ENCODE data around the gene CHCHD6.

CHCHD6 gene

GRCh38 chr3:126721246-126721645, 17.2 kb downstream of the CHCHD6 start:
- Histone ChIP-seq H4K20me1 (ENCODE audit: insufficient read depth, low read length) (peaks cover 42% of the 10 kb centered on the region), H3K27ac (ENCODE audit: low read length) (no peak overlapping the region), H3K36me3 (ENCODE audit: insufficient read depth, low read length) (peaks cover 13% of the 10 kb centered on the region; the same call in 1 of the 2 replicates), H3K79me2 (ENCODE audit: insufficient read depth, low read length) (peaks cover 55% of the 10 kb centered on the region), H3K9ac (ENCODE audit: low read depth, low read length) (no peak overlapping the region), H3K9me3 (ENCODE audit: insufficient read depth, low read length, severe bottlenecking) (peaks cover 15% of the 10 kb centered on the region), H3K4me3 (ENCODE audit: low read depth in 1 of 2, low read length in 2 of 2) (no peak overlapping the region), H3K4me1 (ENCODE audit: insufficient read depth, low read length) (no peaks in the 10 kb centered on the region), H2AFZ (ENCODE audit: low read depth, low read length) (no peak overlapping the region), H3K27me3 (ENCODE audit: insufficient read depth, low read length, poor library complexity) (no peaks in the 10 kb centered on the region), H3K4me2 (ENCODE audit: insufficient read depth, low read length) (no peak overlapping the region)
- TF ChIP-seq CTCF (IDR thresholded peaks at IDR 0.05; ENCODE audit: borderline replicate concordance, extremely low read depth, low read length, poor library complexity, severe bottlenecking) (no peak), EZH2 (IDR thresholded peaks at IDR 0.05; ENCODE audit: borderline replicate concordance, low read depth, low read length, severe bottlenecking) (no peak)
- no peak for DNase-seq
- ATAC-seq (ENCODE audit: insufficient read depth, low read depth), result no peak

- Histone ChIP-seq H3K27me3 (ENCODE audit: insufficient read depth, low read length, poor library complexity) (no peaks in the 10 kb centered on the region), H3K9me3 (ENCODE audit: insufficient read depth, low read length, severe bottlenecking) (peaks cover 15% of the 10 kb centered on the region), H3K79me2 (ENCODE audit: insufficient read depth, low read length) (peaks cover 38% of the 10 kb centered on the region), H3K4me3 (ENCODE audit: low read depth in 1 of 2, low read length in 2 of 2) (no peak overlapping the region), H3K36me3 (ENCODE audit: insufficient read depth, low read length) (peaks cover 30% of the 10 kb centered on the region), H2AFZ (ENCODE audit: low read depth, low read length) (no peak overlapping the region), H4K20me1 (ENCODE audit: insufficient read depth, low read length) (peaks cover 24% of the 10 kb centered on the region), H3K4me2 (ENCODE audit: insufficient read depth, low read length) (no peak overlapping the region), H3K9ac (ENCODE audit: low read depth, low read length) (no peak overlapping the region), H3K27ac (ENCODE audit: low read length) (no peak overlapping the region), H3K4me1 (ENCODE audit: insufficient read depth, low read length) (no peaks in the 10 kb centered on the region)
- ATAC-seq (ENCODE audit: insufficient read depth, low read depth) (no peak), DNase-seq (no peak)
- no peak for TF ChIP-seq EZH2 (IDR thresholded peaks at IDR 0.05; ENCODE audit: borderline replicate concordance, low read depth, low read length, severe bottlenecking)
- no peak for TF ChIP-seq CTCF (IDR thresholded peaks at IDR 0.05; ENCODE audit: borderline replicate concordance, extremely low read depth, low read length, poor library complexity, severe bottlenecking)
Observed at GRCh38 chr3:126723237-126723636, 19.2 kb downstream of the CHCHD6 start.

GRCh38 chr3:126723801-126724200, 19.8 kb downstream of the CHCHD6 start:
- no peaks in the 10 kb centered on the region for H3K4me1 ChIP-seq (ENCODE audit: insufficient read depth, low read length)
- TF ChIP-seq CTCF (IDR thresholded peaks at IDR 0.05; ENCODE audit: borderline replicate concordance, extremely low read depth, low read length, poor library complexity, severe bottlenecking), result no peak
- TF ChIP-seq EZH2 (IDR thresholded peaks at IDR 0.05; ENCODE audit: borderline replicate concordance, low read depth, low read length, severe bottlenecking), result no peak
- no peak overlapping the region for H3K4me2 ChIP-seq (ENCODE audit: insufficient read depth, low read length)
- no peak overlapping the region for H3K4me3 ChIP-seq (ENCODE audit: low read depth in 1 of 2, low read length in 2 of 2)
- H3K79me2 ChIP-seq (ENCODE audit: insufficient read depth, low read length), result peaks cover 32% of the 10 kb centered on the region
- H3K9me3 ChIP-seq (ENCODE audit: insufficient read depth, low read length, severe bottlenecking), result peaks cover 15% of the 10 kb centered on the region
- H4K20me1 ChIP-seq (ENCODE audit: insufficient read depth, low read length), result peaks cover 20% of the 10 kb centered on the region
- ATAC-seq (ENCODE audit: insufficient read depth, low read depth), result no peak
- DNase-seq, result no peak
- no peak overlapping the region for H2AFZ ChIP-seq (ENCODE audit: low read depth, low read length)
- H3K36me3 ChIP-seq (ENCODE audit: insufficient read depth, low read length), result peaks cover 31% of the 10 kb centered on the region
- H3K27me3 ChIP-seq (ENCODE audit: insufficient read depth, low read length, poor library complexity), result no peaks in the 10 kb centered on the region
- no peak overlapping the region for H3K9ac ChIP-seq (ENCODE audit: low read depth, low read length)
- no peak overlapping the region for H3K27ac ChIP-seq (ENCODE audit: low read length)

GRCh38 chr3:126728680-126729079, 24.6 kb downstream of the CHCHD6 start:
- Histone ChIP-seq H3K9me3 (ENCODE audit: insufficient read depth, low read length, severe bottlenecking) (peaks cover 15% of the 10 kb centered on the region), H3K4me2 (ENCODE audit: insufficient read depth, low read length) (no peak overlapping the region), H3K9ac (ENCODE audit: low read depth, low read length) (no peak overlapping the region), H3K27ac (ENCODE audit: low read length) (no peak overlapping the region), H3K4me1 (ENCODE audit: insufficient read depth, low read length) (peaks cover 10% of the 10 kb centered on the region), H3K36me3 (ENCODE audit: insufficient read depth, low read length) (peaks cover 56% of the 10 kb centered on the region), H2AFZ (ENCODE audit: low read depth, low read length) (no peak overlapping the region), H3K4me3 (ENCODE audit: low read depth in 1 of 2, low read length in 2 of 2) (no peak overlapping the region), H3K27me3 (ENCODE audit: insufficient read depth, low read length, poor library complexity) (no peaks in the 10 kb centered on the region), H4K20me1 (ENCODE audit: insufficient read depth, low read length) (peaks cover 9% of the 10 kb centered on the region; the same call in 1 of the 2 replicates), H3K79me2 (ENCODE audit: insufficient read depth, low read length) (peaks cover 8% of the 10 kb centered on the region)
- TF ChIP-seq EZH2 (IDR thresholded peaks at IDR 0.05; ENCODE audit: borderline replicate concordance, low read depth, low read length, severe bottlenecking) (no peak), CTCF (IDR thresholded peaks at IDR 0.05; ENCODE audit: borderline replicate concordance, extremely low read depth, low read length, poor library complexity, severe bottlenecking) (no peak)
- DNase-seq (no peak), ATAC-seq (ENCODE audit: insufficient read depth, low read depth) (no peak)

Measured in DND-41 (cell line).